UCSD-AML1 (cell line): ENCODE results near the gene TEX52.
A peak's percentile ranks its signal among the peaks of the same experiment; 100 is the strongest.

ENCODE experiments used
- DNase-seq: peaks from one replicate; lab custom pipeline; 2025; ENCODE audit not compliant: unreplicated experiment; lab: John Stamatoyannopoulos, UW

The TEX52 gene

GRCh38 chr12:2857021-2857431 is at the start of gene TEX52:
TSS of gene TEX52 (minus strand) at chr12:2857039. CDS start at chr12:2857026, 13 bp downstream.
- no peak for DNase-seq

GRCh38 chr12:2904260-2904659 is 47.4 kb upstream of the TEX52 start:
- DNase-seq = no peak

GRCh38 chr12:2902272-2902880 is 45.5 kb upstream of the TEX52 start:
- DNase-seq = no peak

- no peak for DNase-seq
These were observed 43.8 kb upstream of the TEX52 start for GRCh38 chr12:2900642-2901041.

- no peak for DNase-seq
These were observed 40.6 kb upstream of the TEX52 start for GRCh38 chr12:2897418-2897817.

GRCh38 chr12:2895511-2895910 is 38.7 kb upstream of the TEX52 start:
- DNase-seq = no peak

- DNase-seq = no peak
These were observed 38.2 kb upstream of the TEX52 start for GRCh38 chr12:2895051-2895451.

- DNase-seq = no peak
These were observed 36.2 kb upstream of the TEX52 start for GRCh38 chr12:2893007-2893406.

- no peak for DNase-seq
These were observed 35.4 kb upstream of the TEX52 start for GRCh38 chr12:2892246-2892645.

GRCh38 chr12:2891240-2892053 is 34.6 kb upstream of the TEX52 start:
- peak; percentile 50 for DNase-seq

- peak; percentile 97 for DNase-seq
These were observed 33.8 kb upstream of the TEX52 start, which contains the start of gene TULP3 for GRCh38 chr12:2890388-2891239. TSS of gene TULP3 (plus strand) at chr12:2890891. CDS start at chr12:2890948, 57 bp downstream.

GRCh38 chr12:2890001-2890387 is 33.2 kb upstream of the TEX52 start:
- DNase-seq = no peak

GRCh38 chr12:2886768-2887450 is 30.1 kb upstream of the TEX52 start:
- DNase-seq = no peak

GRCh38 chr12:2884810-2885209 is 28.0 kb upstream of the TEX52 start:
- no peak for DNase-seq

GRCh38 chr12:2879853-2880252 is 23.0 kb upstream of the TEX52 start:
- DNase-seq = no peak

- DNase-seq = peak; percentile 19
These were observed 21.3 kb upstream of the TEX52 start for GRCh38 chr12:2877953-2878732.

- peak; percentile 86 for DNase-seq
These were observed 20.5 kb upstream of the TEX52 start, which contains the start of the genes FOXM1 and RHNO1 for GRCh38 chr12:2877047-2877952. TSS of gene FOXM1 (minus strand) at chr12:2877174. CDS start at chr12:2874478, 2,696 bp downstream. TSS of gene RHNO1 (plus strand) at chr12:2877223. CDS start at chr12:2885367, 8,144 bp downstream.

GRCh38 chr12:2876431-2877046 is 19.7 kb upstream of the TEX52 start:
- DNase-seq = no peak
